ENCODE results near the gene ITGB2. TPM values are rescaled to one million over a fixed set of nuclear protein-coding genes. Genes with fewer than 3 reads are reported as not detected.

Gene ITGB2
- 100 to 1,000 TPM; 185 to 404 TPM for total RNA-seq
- 10 to 100 TPM in 4 of 6 donors, 1 to 10 TPM in 2; 7.7 to 15.8 (median 10.5) TPM for polyA plus RNA-seq (ENCODE audit: insufficient read length in 6 of 6)
- long read RNA-seq, donor 1, partial matches to known transcripts: 38 of 46 reads
- long read RNA-seq, donor 1, other reads (novel, unspliced or antisense): 5 of 46 reads
- long read RNA-seq, donor 2, partial matches to known transcripts: 0 of 1 reads
- long read RNA-seq, donor 2, other reads (novel, unspliced or antisense): 0 of 1 reads
- long read RNA-seq, donor 3, partial matches to known transcripts: 0 of 2 reads
- long read RNA-seq, donor 3, other reads (novel, unspliced or antisense): 0 of 2 reads
- long read RNA-seq, donor 4, transcript ITGB2-201 (16 exons, 2,955 nt): major isoform, 38 of 62 reads
- long read RNA-seq, donor 4, partial matches to known transcripts: 13 of 62 reads
- long read RNA-seq, donor 4, other reads (novel, unspliced or antisense): 10 of 62 reads
- long read RNA-seq, donor 5: 0 reads
- long read RNA-seq, donor 6: 0 reads
- long read RNA-seq, donor 7, partial matches to known transcripts: 0 of 1 reads
- long read RNA-seq, donor 7, other reads (novel, unspliced or antisense): 0 of 1 reads
- long read RNA-seq, donor 8, partial matches to known transcripts: 0 of 1 reads
- long read RNA-seq, donor 8, other reads (novel, unspliced or antisense): 0 of 1 reads
- long read RNA-seq, donor 9: 0 reads
- long read RNA-seq, donor 10, transcript ITGB2-201 (16 exons, 2,955 nt): major isoform, 69 of 100 reads
- long read RNA-seq, donor 10, partial matches to known transcripts: 19 of 100 reads
- long read RNA-seq, donor 10, other reads (novel, unspliced or antisense): 7 of 100 reads
- long read RNA-seq, donor 11, transcript ITGB2-201 (16 exons, 2,955 nt): major isoform, 6 of 8 reads
- long read RNA-seq, donor 11, partial matches to known transcripts: 0 of 8 reads
- long read RNA-seq, donor 11, other reads (novel, unspliced or antisense): 0 of 8 reads
- long read RNA-seq, donor 12, partial matches to known transcripts: 0 of 2 reads
- long read RNA-seq, donor 12, other reads (novel, unspliced or antisense): 0 of 2 reads

- H3K4me3 ChIP-seq: peak within 1 kb of the TSS; percentile 22 to 80
- DNase-seq: peak in 2 of 4 donors; percentile 84 to 94
- H3K27me3 ChIP-seq: peaks cover 0 to 15% of the 10 kb centered on the region in 2 donors
- no peak for TF ChIP-seq CTCF (IDR thresholded peaks at IDR 0.05)
- intact Hi-C loops (cut with DNase I): no loop called here
- no peaks in the 10 kb centered on the region for H3K9me3 ChIP-seq
- ATAC-seq: peak; percentile 34
- H3K27ac ChIP-seq: peak within 1 kb of the TSS; percentile 19 to 93
- peaks cover 0 to 78% of the 10 kb centered on the region in 2 donors for H3K4me1 ChIP-seq
- H3K36me3 ChIP-seq: peaks cover 0 to 9% of the 10 kb centered on the region in 2 donors
Observed at GRCh38 chr21:44920694-44921604, at the start of gene ITGB2. ITGB2 (minus strand) TSS chr21:44920899; CDS start chr21:44910782, 10,117 bp downstream.

GRCh38 chr21:44969931-44970755 lies 49.4 kb upstream of the ITGB2 start:
- intact Hi-C loops (cut with DNase I): no loop called here
- no peaks in the 10 kb centered on the region for H3K27me3 ChIP-seq
- peak in 1 of 4 donors; percentile 79 for DNase-seq
- no peak overlapping the region for H3K4me3 ChIP-seq
- no peak for ATAC-seq
- peaks cover 11 to 54% of the 10 kb centered on the region in 2 donors for H3K4me1 ChIP-seq
- peaks cover 0 to 48% of the 10 kb centered on the region in 2 donors for H3K36me3 ChIP-seq
- H3K27ac ChIP-seq: peak overlapping the region in 1 of 2 donors; percentile 75
- TF ChIP-seq CTCF (IDR thresholded peaks at IDR 0.05): no peak
- no peaks in the 10 kb centered on the region for H3K9me3 ChIP-seq

GRCh38 chr21:44969066-44969670 lies 48.5 kb upstream of the ITGB2 start:
- H3K9me3 ChIP-seq: no peaks in the 10 kb centered on the region
- H3K4me3 ChIP-seq: no peak overlapping the region
- peaks cover 0 to 43% of the 10 kb centered on the region in 2 donors for H3K36me3 ChIP-seq
- intact Hi-C loops (cut with DNase I): no loop called here
- peak in 1 of 4 donors; percentile 80 for DNase-seq
- peak overlapping the region in 1 of 2 donors; percentile 75 for H3K27ac ChIP-seq
- H3K4me1 ChIP-seq: peaks cover 11 to 64% of the 10 kb centered on the region in 2 donors
- no peaks in the 10 kb centered on the region for H3K27me3 ChIP-seq
- no peak for TF ChIP-seq CTCF (IDR thresholded peaks at IDR 0.05)
- ATAC-seq: no peak

Measured in left lung (tissue), 14 donors.